A549 (cell line): Measurements from ENCODE around the gene DMRTB1. TPM values are rescaled to one million over a fixed set of nuclear protein-coding genes. Genes with fewer than 3 reads are reported as not detected.

Experiments used
- ATAC-seq, 2 experiments: fragments of 200-7000 bp in 1 of 2; fragments of >200 bp in 1 of 2; cut with Nextera tagmentation in 1 of 2; cut with Tn5 transposase in 1 of 2; 3 replicates each; pipeline versions ENCODE4 v1.8.0 to v1.9.1; 2018 to 2020; ENCODE audit warnings: mild to moderate bottlenecking in 1 of 2, moderate library complexity in 1 of 2
- CTCF ChIA-PET: fragments of 300-600 bp; sonication (Branson Sonifier 250); formaldehyde crosslinking; extraction: SDS; loops from one replicate; lab custom pipeline; 2021; ENCODE audit warnings: antibody characterized with exemption, inconsistent platforms; lab: Yijun Ruan, JAX
- POLR2A ChIA-PET: fragments of 350-600 bp; formaldehyde crosslinking; extraction: SDS; loops from one replicate; lab custom pipeline; 2021; ENCODE audit warnings: antibody characterized with exemption, inconsistent platforms; lab: Yijun Ruan, JAX
- DNase-seq, 2 experiments: peaks; one replicate each; pipeline versions ENCODE4 v3.0.0 to v3.0.0-alpha.2; 2011 to 2016; ENCODE audit warnings: low read depth in 1 of 2, low spot score in 1 of 2
- FAIRE-seq: peaks from 2 replicates; lab custom pipeline; 2011; peaks lifted over from hg19 to GRCh38; lab: Jason Lieb, UNC
- H3K27ac ChIP-seq, 2 experiments: fragments of >200 bp; sonication (Bioruptor Twin); formaldehyde crosslinking; 3 replicates each; pipeline ENCODE4 v1.5.1; 2016 to 2017
- H3K4me1 ChIP-seq: fragments of >200 bp; sonication (Bioruptor Twin); formaldehyde crosslinking; 3 replicates; pipeline ENCODE4 v1.6.1; 2016
- H3K4me2 ChIP-seq: fragments of >200 bp; sonication (Bioruptor Twin); formaldehyde crosslinking; 3 replicates; pipeline ENCODE4 v1.6.1; 2016
- H3K4me3 ChIP-seq: fragments of >200 bp; sonication (Bioruptor Twin); formaldehyde crosslinking; 3 replicates; pipeline ENCODE4 v1.5.1; 2016
- H3K9me3 ChIP-seq: fragments of >200 bp; sonication (Bioruptor Twin); formaldehyde crosslinking; 3 replicates; pipeline ENCODE4 v1.6.1; 2016
- BHLHE40 ChIP-seq: IDR thresholded peaks from 2 replicates; pipeline ENCODE4 v1.6.1; 2012; ENCODE audit warnings: low read depth, low read length, inconsistent platforms
- CEBPB ChIP-seq, 2 experiments: fragments of >200 bp in 1 of 2; sonication (Bioruptor Twin) in 1 of 2; formaldehyde crosslinking in 1 of 2; IDR thresholded peaks; 2 replicates each; pipeline ENCODE4 v1.6.1; 2012 to 2016
- CHD2 ChIP-seq: fragments of 150-350 bp; IDR thresholded peaks from 2 replicates; pipeline ENCODE4 v1.6.1; 2014; ENCODE audit warnings: low read length; ENCODE audit not compliant: partially characterized antibody
- EHMT2 ChIP-seq: fragments of 200-600 bp; sonication (generic); IDR thresholded peaks from 2 replicates; pipeline ENCODE4 v1.6.1; 2016; ENCODE audit warnings: antibody characterized with exemption, low read depth, mild to moderate bottlenecking, moderate library complexity
- EP300 ChIP-seq, 2 experiments: fragments of >200 bp; sonication (Bioruptor Twin); formaldehyde crosslinking; IDR thresholded peaks; 2 replicates in 1 of 2; 3 replicates in 1 of 2; pipeline ENCODE4 v1.6.1; 2016 to 2017
- FOSB ChIP-seq: fragments of 250-450 bp; sonication (Bioruptor Pico); IDR thresholded peaks from 2 replicates; pipeline ENCODE4 v1.5.0; 2020; ENCODE audit warnings: mild to moderate bottlenecking, moderate library complexity
- HDAC2 ChIP-seq: fragments of 200-600 bp; sonication (generic); IDR thresholded peaks from 2 replicates; pipeline ENCODE4 v1.6.1; 2016
- MAFK ChIP-seq: fragments of 450-650 bp; IDR thresholded peaks from 2 replicates; pipeline ENCODE4 v1.6.1; 2014; ENCODE audit not compliant: partially characterized antibody
- NFE2L2 ChIP-seq: fragments of 150-350 bp; conservative IDR thresholded peaks from 2 replicates; pipeline ENCODE4 v1.6.1; 2014; ENCODE audit warnings: low read length
- RARB ChIP-seq: fragments of 250-450 bp; sonication (Bioruptor Pico); IDR thresholded peaks from 2 replicates; pipeline ENCODE4 v1.8.0; 2021; ENCODE audit warnings: mild to moderate bottlenecking, moderate library complexity
- RNF2 ChIP-seq: fragments of 200-600 bp; sonication (generic); IDR thresholded peaks from 2 replicates; pipeline ENCODE4 v1.6.1; 2016; ENCODE audit warnings: low read depth, mild to moderate bottlenecking, antibody characterized with exemption, moderate library complexity, borderline replicate concordance
- WGBS: methylation state at CpG from one replicate; pipeline ENCODE4 v1.1.6; 2017; ENCODE audit errors: missing lambda C conversion rate; 5-methylcytosine and 5-hydroxymethylcytosine counted together
- polyA plus RNA-seq, 4 experiments: library from polyadenylated mRNA; depleted of rRNA in 3 of 4; stranded (reverse); fragments of >200 nt; fragmentation: RNase III in 1 of 4; extraction: RNeasy Plus Mini Kit Qiagen cat#74134 plus additional on column Dnase treatment in 1 of 4; gene quantifications; 2 replicates in 3 of 4; 3 replicates in 1 of 4; pipeline ENCODE4 v1.2.3, GENCODE V29; 2011 to 2017
- TF ChIP-seq, protein P1 (sequence below): fragments of 200-600 bp; sonication (generic); IDR thresholded peaks from 2 replicates; pipeline ENCODE4 v1.6.1; 2016; ENCODE audit warnings: antibody characterized with exemption, mild to moderate bottlenecking, moderate library complexity
- TF ChIP-seq, protein P2 (sequence below): fragments of 250-450 bp; sonication (Bioruptor Pico); IDR thresholded peaks from 2 replicates; pipeline ENCODE4 v1.5.0; 2020; ENCODE audit warnings: low read depth, mild to moderate bottlenecking, moderate library complexity
- TF ChIP-seq, protein P3 (sequence below): fragments of >200 bp; sonication (Bioruptor Twin); formaldehyde crosslinking; IDR thresholded peaks from 2 replicates; pipeline ENCODE4 v1.6.1; 2016

Gene DMRTB1
- polyA plus RNA-seq, 2 of the 4 experiments (the other 2 are of a cell fraction), result not detected

DNA sequence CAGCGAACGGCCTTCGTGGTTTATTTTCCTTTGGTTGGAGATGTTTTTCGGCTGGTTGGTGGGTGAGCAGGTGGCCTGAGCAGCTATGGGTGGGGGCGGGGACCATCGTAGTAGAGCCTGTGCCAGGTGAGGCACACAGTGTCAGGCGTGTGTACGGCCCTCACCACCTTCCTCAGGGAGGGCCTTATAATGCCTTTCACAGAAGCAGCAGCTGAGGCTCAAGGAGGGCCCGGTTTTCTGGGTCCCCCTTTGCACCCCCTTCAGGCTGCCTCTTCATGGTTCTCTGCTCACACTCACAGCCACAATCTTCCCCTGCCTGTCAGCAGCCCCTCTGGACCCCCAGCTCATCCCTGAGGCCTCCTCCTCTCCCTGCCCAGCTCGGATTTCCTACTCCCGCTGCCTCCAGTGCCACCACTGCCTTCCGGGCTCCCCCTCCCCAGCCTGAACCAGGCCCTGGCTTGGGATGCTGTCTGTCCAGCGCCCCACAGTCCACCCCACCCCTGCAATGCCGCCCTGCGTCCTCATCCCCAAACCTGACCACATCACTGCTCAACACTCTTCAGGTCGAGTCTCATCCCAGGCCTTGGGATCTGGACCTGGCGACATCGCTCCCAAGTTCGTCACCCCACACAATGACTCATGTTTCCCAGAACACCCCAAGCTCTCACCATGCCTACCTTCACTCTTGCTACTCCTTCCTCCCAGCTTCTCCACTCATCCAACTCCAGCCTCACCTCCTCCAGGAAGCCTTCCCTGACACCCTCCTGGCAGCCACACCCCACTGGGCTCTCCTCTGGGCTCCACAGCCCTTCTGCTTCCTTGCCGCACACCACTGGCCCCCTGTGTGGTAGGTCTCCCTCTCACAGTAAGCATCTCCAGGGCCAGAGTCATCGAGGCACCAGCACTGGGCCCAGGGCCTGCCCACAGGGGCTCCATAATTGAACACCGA, 53.9 kb downstream of the DMRTB1 start:
- Histone ChIP-seq H3K9me3 (no peaks in the 10 kb centered on the region), H3K4me1 (peaks cover 11% of the 10 kb centered on the region; the same call in 2 of the 3 replicates)
- no peak for FAIRE-seq
- 75% methylated on average over 20 of the region's 22 CpGs for WGBS
- no peak for DNase-seq
- TF ChIP-seq, protein P1, sequence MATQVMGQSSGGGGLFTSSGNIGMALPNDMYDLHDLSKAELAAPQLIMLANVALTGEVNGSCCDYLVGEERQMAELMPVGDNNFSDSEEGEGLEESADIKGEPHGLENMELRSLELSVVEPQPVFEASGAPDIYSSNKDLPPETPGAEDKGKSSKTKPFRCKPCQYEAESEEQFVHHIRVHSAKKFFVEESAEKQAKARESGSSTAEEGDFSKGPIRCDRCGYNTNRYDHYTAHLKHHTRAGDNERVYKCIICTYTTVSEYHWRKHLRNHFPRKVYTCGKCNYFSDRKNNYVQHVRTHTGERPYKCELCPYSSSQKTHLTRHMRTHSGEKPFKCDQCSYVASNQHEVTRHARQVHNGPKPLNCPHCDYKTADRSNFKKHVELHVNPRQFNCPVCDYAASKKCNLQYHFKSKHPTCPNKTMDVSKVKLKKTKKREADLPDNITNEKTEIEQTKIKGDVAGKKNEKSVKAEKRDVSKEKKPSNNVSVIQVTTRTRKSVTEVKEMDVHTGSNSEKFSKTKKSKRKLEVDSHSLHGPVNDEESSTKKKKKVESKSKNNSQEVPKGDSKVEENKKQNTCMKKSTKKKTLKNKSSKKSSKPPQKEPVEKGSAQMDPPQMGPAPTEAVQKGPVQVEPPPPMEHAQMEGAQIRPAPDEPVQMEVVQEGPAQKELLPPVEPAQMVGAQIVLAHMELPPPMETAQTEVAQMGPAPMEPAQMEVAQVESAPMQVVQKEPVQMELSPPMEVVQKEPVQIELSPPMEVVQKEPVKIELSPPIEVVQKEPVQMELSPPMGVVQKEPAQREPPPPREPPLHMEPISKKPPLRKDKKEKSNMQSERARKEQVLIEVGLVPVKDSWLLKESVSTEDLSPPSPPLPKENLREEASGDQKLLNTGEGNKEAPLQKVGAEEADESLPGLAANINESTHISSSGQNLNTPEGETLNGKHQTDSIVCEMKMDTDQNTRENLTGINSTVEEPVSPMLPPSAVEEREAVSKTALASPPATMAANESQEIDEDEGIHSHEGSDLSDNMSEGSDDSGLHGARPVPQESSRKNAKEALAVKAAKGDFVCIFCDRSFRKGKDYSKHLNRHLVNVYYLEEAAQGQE, result no peak
- no peak for TF ChIP-seq CHD2
- TF ChIP-seq EP300 (IDR thresholded peaks at IDR 0.05), result no peak
- TF ChIP-seq, protein P2, sequence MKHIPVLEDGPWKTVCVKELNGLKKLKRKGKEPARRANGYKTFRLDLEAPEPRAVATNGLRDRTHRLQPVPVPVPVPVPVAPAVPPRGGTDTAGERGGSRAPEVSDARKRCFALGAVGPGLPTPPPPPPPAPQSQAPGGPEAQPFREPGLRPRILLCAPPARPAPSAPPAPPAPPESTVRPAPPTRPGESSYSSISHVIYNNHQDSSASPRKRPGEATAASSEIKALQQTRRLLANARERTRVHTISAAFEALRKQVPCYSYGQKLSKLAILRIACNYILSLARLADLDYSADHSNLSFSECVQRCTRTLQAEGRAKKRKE (CRISPR knock-in tag), result no peak
- no peak for TF ChIP-seq FOSB
- TF ChIP-seq MAFK, result no peak
- no peak for TF ChIP-seq HDAC2
- TF ChIP-seq NFE2L2, result no peak
- TF ChIP-seq BHLHE40, result no peak
- TF ChIP-seq EHMT2, result no peak
- no peak for TF ChIP-seq CEBPB (IDR thresholded peaks at IDR 0.05)
- TF ChIP-seq, protein P3, sequence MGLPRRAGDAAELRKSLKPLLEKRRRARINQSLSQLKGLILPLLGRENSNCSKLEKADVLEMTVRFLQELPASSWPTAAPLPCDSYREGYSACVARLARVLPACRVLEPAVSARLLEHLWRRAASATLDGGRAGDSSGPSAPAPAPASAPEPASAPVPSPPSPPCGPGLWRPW, result no peak
- TF ChIP-seq, all 56 proteins: peak for 0
- H3K4me3 ChIP-seq, result no peak overlapping the region
- POLR2A ChIA-PET, result no interaction called here
- CTCF ChIA-PET, result interaction anchor here (0.9 kb wide), 1 partner anchor 27 kb away, joined by 5 read pairs; no protein-coding TSS in a partner anchor
- H3K4me2 ChIP-seq, result no peak overlapping the region
- no peak overlapping the region for H3K27ac ChIP-seq
- no peak for ATAC-seq

DNA sequence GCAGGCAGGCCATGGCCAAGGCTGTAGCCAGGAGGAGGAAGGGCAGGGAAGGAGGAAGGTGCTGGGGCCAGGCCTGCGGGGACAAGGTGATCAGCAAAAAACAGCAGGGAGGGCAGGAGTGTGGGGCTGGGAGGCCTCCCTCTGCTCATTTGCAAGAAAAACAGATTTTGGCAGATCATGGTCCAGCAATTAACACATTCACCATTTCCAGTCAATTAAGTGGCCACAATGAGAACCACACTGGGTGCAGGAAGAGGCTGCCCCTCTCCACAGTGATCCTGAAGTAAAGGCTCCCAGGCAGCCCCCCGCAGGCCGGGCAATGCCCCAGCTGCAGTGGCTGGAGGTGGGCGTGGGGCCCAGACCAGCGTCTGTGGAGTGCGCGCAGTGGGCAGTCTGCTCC, 54.6 kb downstream of the DMRTB1 start:
- FAIRE-seq (no peak), DNase-seq (no peak), ATAC-seq (no peak)
- Histone ChIP-seq H3K4me1 (peaks cover 11% of the 10 kb centered on the region; the same call in 2 of the 3 replicates), H3K4me2 (no peak overlapping the region), H3K27ac (no peak overlapping the region), H3K4me3 (no peak overlapping the region), H3K9me3 (no peaks in the 10 kb centered on the region)
- WGBS, result 76% methylated on average over 1 of the region's 7 CpGs
- no peak for TF ChIP-seq RNF2
- CTCF ChIA-PET, result interaction anchor here (1.1 kb wide), 1 partner anchor 28 kb away, joined by 3 read pairs; no protein-coding TSS in a partner anchor
- POLR2A ChIA-PET, result no interaction called here

DNA sequence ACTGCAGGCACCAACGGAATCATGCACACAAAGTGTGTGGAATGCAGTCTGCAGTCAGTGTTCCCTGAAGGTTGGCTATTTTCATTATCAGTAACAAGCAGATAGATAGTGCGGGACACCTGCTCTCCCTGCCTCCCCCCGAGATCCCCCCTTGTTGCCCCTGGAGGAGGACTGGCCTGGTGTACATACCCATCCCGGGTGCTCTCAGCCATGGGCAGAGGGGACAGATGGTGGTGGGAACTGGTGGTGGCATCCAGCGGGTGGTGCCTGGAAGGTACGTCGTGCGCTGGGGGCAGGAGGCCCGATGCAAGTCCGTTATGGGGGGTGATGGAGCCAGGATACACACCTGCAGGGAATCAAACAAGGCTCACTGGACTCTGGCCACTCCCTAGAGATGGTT, 55.2 kb downstream of the DMRTB1 start:
- Histone ChIP-seq H3K4me2 (no peak overlapping the region), H3K4me3 (no peak overlapping the region)
- WGBS, result 51% methylated on average over 5 of the region's 10 CpGs
- TF ChIP-seq RARB (CRISPR knock-in tag) (no peak), EHMT2 (no peak)
- TF ChIP-seq, all 56 proteins: peak for 0
- ChIA-PET POLR2A (no interaction called here), CTCF (interaction anchor here (1.1 kb wide), 1 partner anchor 29 kb away, joined by 3 read pairs; no protein-coding TSS in a partner anchor)
- H3K27ac ChIP-seq, result no peak overlapping the region
- peaks cover 11% of the 10 kb centered on the region; the same call in 2 of the 3 replicates for H3K4me1 ChIP-seq
- FAIRE-seq (no peak), DNase-seq (no peak), ATAC-seq (no peak)
- no peaks in the 10 kb centered on the region for H3K9me3 ChIP-seq
